Stimulated activated CD8-positive, alpha-beta memory T cell treated with anti-CD3 and anti-CD28 coated beads, Interleukin-7, amount 100 ng/mL, for 1 hour (primary cell): ENCODE data around the gene ADAM19.

Experiments
- DNase-seq, 2 donors: peaks; one replicate each; pipeline ENCODE4 v3.0.0-alpha.2; 2020; ENCODE audit warnings: low read depth in 2 of 2

ADAM19 gene

DNA sequence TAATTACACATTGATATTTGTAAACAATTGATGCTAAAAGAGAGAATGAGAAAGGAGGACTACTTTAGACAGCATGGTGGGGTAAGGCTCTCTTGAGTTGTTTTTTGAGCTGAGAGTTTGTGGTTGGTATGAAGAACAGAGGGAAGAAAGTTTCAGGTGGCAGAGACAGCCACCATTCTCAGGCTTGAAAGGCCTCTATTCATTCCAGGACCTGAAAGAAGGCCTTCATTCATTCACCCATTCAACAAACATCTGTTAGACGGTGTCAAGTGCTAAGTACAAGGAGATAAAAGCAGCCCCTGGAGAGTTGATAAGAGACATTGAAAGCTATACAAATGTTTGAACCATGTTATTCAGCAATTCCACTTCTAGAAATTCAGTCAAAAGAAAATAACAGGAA lies 21.7 kb upstream of the ADAM19 start:
- no peak for DNase-seq

DNA sequence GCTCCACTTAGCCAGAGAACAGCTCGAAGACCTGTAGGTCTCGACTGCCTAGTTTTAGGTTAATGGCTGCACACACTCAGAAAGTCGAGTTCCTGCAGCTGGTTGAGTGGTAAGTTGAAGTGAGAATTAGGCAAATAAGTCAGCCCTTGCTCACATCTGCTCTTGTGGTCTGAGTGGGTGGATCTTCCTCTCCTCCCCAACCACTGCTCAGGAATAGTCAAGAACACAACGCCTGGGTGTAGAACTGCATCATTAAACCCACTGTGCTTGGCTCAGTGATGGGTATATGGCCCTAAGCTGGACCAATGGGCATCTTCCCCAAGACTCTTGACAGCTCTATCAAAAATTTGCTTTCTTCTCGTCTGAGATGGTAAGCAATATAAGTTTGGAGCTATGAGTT lies 20.9 kb upstream of the ADAM19 start:
- DNase-seq, result no peak

DNA sequence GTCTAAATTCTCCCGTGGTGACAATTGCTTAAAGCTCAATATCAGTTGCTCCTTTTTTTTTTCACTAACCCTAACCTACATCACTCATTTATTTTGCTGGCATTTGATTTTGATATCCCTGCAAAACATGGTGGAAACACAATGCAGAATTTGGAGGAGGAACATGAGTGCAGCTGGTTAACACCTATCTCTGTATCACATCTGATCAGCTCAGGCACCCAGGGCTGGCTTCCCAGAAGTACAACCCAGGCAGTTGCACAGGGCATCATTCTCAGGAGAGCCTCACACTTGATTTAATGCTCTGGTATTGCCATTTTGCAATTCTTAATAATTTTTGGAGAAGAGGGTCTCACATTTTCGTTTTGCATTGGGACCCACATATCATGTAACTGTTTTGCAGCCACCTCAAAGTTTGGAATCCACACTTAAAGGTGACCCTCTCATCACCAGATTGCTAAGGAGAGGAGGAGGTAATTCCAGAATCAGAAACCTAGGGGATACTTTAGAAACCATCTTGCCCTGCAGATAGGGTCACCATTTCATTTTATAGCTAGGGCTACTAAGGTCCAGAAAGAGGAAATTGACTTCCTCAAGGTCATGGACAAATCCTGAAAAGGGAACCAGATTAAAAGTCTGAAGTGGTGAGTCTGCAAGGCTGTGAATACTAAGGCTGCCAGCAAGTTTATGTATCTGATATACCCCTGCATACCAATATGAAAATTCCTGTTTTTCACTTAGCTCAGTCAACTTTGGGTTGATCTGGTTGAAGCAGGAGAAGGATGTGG lies 19.3 kb upstream of the ADAM19 start:
- no peak for DNase-seq

DNA sequence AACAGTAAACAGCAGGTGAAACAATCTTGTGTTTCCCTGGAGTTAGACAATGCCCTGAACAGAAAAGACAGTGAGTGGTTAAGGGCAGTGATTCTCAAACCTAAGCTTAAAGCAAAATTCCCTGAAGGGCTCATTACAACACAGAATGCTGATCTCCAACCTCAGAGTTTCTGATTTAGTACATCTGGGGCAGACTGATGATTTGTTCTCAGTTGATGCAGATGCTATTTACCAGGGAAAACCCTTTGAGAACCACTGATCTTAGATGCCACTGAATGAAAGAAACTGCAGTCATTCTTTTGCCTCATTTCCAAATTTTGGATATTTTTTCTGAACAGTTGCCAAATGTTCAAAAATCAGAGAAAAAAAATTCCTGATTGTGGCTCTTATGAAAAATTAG lies 18.7 kb upstream of the ADAM19 start:
- no peak for DNase-seq

DNA sequence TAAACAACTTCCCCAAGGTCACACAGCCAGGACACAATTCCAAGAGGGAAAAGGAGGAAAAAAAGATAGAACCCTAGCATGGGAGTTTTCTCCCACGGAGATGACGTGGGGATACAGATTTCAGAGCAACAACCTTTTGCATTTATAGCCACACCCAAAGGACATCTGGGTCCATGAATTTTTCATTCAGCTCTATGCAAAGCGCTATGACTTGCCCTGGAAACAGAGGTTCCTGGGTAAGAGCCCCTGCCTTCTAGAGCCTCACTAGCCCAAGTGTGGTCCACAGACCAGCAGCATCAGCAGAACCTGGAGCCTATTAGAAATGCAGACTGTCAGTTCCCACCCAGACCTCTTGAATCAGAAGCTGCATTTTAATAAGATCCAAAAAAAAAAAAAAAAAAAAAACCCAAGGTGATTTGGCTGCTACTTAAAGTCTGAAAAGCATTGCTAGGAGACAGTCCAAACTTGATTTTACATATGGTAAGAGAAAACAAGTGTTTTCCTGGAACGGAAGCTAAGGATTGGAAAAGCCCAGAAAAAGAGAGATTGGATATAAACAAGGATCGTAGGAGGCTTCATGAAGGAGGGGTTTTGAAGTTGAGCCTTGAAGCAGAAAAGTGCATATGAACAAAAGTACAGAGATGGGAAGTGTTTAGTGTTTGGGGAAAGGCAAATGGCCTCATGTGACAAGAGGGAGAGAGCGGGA lies 17.6 kb upstream of the ADAM19 start:
- no peak for DNase-seq

DNA sequence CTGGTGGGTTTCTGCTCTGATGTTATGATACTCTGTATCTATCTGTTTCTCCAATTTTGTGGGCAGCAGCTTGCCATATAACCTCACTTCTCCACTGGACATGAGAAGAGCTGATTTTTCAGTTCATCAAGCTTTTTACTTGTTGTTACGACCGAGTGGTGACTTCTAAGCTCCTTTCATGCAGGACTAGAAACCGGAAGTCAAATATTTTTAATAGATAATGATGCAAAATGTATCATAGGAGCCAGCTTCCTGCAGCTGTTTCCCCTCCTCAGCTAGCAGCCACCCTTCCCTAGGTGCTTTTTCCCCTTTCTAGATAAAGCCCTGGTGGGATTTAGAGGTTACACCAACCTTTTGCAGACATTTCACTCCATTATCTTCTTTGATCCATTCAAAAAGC lies 17.0 kb upstream of the ADAM19 start:
- DNase-seq, result no peak

DNA sequence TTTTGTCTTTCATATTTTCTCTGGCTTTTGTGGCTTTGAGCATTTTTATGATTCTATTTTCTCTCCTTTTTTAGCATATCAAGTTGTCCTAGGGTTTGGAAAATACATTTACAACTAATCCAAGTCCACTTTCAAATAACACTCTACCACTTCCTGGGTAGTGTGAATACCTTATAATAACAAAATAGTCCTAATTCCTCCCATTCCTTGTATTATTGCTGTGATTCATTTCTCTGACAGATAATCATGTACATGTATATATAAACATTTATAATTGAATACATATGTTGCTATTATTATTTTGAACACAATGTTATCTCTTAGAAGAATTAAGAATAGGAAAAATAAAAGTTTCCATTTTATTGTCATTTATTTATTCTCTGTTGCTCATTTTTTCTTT lies 14.9 kb upstream of the ADAM19 start:
- no peak for DNase-seq

DNA sequence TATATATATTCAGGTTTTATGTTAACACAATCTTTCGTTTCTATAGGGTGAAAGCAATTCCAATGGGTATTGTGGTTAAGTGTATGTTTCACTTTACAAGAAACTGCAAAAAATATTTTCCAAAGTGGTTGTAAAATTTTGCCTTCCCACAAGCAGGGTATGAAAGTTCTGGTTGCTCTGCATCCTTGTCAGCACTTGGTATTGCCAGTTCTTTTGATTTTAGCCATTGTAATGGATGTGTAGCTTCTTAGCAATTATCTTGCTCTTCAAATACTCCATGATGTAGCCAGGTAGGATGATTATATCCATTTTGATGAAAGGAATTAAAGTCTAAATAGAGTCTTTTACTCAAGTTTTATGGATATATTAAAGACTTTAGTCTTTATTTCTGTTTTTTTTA lies 9.1 kb upstream of the ADAM19 start:
- no peak for DNase-seq

DNA sequence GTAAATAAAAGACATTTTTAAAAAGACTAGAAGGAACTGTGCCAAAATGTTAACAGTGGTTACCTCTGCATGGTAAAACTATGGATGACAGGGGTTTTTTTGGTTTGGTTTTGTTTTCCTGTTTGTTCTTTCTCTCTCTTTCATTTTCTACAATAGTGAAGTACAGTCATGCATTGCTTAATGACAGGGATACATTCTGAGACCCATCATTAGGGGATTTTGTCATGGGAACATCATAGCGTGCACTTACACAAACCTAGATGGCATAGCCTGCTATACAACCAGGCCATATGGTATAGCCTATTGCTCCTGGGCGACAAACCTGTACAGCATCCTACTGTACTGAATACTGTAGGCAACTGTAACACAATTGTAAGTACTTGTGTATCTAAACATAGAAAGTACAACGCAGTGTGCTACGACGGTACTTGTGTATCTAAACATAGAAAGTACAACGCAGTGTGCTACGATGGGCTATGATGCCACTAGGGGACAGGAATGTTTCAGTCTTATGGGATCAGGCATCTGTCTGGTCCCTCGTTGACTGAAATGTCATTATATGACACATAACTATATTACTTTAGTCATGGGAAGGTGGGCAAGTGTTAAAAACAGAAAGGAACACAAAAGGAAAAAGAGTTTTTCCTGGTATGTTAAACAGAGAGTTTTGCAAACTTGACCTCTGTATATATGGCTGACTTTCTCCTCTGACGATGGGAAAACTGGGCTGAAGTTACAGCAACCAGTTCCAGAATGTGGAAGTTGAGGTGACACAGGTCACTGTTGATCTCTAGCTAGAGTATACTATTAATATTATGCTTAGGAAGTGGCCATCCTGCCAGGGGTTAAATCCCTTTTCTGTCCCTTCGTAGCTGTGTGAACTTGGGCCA lies 7.4 kb upstream of the ADAM19 start:
- no peak for DNase-seq

DNA sequence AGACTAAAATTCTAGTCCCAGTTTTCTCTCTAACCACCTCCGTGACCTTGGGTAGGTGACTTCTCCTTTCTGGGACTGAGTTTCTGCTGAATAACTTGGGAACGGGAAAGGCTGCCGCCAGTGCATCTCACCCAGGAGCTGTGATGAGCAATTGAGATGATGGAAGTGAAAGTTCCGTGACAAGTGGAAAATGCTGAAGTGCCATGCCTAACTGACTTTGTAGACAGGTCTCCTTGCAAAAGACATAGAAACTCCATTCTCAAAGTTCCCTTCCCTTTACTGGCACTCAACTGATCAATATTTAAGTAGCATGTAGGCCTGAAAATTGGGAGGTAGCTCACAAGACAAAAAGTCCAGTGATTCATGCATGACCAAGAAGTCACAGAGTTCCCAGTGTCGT lies 6.3 kb upstream of the ADAM19 start:
- DNase-seq, result no peak

DNA sequence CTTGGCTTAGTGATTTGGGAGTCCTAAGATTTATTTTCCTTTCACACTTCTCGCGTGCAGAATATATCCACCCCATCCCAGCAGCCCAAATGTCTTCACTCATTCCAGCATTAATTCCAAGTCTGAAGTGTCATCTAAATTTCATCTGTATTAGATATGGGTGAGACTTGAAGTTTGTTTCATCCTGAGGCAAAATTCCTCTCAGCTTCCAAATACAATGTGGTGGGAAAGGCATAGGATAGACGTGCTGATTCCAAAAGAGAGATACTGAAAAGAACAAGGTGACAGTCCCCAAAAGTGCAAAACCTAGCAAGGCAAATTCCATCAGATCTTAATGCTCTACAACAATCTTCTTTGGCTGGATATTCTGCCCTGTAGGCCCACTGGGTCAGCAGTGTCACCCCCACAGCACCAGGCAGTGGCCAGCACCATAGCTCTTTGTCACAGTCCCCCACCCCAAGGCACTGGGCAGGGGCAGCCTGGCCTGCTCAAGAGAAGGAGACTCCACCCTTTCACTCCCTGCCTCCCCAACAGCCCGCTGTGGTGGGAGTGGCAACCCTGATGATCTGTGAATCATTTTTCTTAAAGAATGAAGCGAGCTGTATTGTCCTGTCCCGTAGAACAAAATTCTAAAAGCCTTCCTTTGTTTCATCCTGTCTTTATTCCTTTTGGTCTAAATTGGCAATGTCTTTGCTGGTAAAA lies 2.7 kb upstream of the ADAM19 start:
- DNase-seq, result no peak

DNA sequence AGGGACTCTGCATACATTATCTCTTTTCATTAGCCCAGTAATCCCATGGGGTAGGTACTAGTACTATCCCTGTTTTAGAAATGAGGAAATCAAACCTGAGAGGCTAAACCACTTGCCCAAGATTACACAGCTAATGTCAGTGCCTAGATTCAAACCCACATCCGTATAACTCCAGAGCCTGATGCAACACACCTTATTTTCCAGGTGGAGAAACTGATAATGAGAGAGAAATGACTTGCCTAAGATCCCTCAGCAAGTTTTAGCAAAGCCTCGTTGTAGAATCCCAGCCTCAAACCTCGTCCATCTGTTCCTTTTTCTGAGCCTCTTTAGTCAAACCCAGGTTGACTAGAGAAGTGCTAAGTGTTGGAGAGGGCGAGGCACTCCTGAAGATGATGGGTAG lies 1.1 kb upstream of the ADAM19 start:
- no peak for DNase-seq

DNA sequence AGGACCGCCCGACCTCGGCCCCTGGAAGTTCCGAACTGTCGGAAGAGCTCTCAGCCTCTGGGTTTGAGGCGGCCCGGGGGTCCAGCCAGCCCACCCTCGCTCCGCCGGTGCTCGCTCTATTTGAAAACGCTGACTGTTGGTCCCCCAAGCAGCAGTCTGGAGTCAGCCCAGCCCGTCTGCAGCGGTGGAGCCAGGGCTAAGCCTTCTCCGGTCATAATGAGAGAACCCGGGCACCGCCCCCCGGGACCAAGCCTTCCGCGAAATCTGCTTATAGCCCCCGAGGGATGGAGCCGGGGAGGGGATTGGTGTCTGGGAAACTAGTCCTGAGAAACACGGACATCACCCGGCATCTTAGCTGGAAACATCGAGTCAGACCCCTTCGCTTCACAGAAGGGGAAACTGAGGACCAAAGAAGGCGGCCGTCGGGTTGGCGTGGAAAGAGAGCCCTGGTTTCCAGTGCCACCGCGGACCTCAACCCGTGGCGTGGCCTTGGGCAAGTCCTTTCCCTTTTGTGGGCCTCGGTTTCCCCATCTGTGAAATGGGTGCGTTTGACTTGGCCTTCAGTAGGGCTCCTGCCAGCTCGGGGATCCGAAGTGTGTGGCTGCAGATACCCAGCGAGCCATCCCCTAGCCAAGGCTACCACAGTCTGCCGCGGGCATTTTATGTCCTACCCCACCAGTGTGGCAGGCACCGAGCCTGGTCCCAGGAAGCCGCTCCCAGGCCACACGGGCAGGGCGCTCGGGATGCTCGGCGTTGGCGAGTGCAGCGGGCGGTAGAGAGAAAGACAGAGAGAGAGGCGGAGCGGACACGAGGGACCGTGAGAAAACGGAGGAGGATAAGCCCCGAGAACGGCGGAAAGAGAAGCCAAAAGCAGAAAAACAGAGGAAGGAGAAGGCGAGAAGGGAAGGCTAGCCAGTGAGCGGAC lies 857 bp downstream of the ADAM19 start:
- DNase-seq, result no peak

DNA sequence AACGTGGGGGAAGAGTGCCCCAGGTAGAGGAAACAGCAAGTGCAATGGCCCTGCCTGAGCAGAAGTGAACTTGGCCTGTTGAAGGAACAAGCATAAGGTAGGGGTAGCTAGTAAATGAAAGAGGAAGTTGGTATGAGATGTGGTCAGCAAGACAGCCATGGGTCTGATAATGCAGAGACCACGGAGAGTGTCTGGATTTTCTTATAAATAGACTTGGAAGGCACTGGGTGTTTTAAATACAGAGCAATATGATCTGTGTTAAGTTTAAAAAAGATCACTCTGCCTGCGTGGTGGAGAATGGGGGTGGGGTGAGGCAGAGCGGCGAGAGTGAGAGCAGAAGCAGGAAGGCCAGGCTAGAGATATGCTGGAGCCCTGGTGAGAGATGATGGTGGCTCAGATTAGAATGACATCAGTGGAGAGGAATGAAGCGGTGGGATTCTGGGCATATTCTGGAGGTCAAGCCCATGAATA lies 4.2 kb downstream of the ADAM19 start:
- DNase-seq, result no peak

DNA sequence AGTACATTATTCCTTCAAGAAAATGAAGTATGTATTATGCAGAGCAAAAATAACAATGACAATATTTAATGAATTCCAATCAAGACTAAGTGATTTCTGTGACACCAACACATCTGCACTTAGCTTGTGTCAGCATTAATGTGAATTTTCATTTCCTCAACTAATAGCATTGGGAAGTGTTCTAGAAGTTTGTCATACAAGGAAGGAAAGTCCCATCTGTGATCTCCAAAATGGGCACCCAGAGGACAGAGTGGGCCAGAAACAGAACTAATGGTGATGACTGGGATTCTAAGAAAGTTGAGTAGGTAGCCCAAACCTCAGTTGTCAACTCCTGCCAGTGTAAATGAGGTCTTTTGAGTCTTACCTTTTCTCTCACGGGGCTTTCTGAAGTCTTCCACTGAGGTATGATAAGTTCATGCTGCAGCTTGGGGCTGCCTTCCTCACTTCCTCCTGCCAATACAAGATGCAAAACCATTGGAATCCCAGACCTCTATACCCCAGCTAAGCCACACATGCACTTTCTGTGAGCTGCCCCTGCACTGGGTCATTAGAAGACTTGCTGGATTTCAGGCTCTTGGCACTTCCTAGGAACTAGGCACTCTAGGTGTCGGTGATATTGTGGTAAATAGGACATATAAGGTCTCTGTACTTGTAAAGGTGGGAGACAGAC lies 4.9 kb downstream of the ADAM19 start:
- DNase-seq, result no peak

DNA sequence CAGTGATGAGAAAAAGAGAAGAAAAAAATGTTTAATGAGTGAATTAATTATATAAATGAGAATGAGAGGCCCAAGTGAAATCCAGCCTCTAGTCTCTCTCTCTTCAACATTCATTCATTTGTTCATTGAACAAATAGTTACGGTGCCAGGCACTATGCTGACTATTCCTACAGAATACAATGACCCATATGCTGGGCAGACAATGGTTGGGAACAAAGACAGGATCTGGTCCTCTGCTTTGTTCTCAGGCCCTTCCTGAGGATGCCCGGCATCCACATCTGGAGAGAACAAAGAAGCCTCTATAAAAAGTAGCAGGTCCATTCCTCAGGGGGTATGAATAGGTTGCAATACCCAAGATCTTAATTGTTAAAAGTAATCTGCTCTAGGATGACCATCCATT lies 6.9 kb downstream of the ADAM19 start:
- DNase-seq, result no peak

DNA sequence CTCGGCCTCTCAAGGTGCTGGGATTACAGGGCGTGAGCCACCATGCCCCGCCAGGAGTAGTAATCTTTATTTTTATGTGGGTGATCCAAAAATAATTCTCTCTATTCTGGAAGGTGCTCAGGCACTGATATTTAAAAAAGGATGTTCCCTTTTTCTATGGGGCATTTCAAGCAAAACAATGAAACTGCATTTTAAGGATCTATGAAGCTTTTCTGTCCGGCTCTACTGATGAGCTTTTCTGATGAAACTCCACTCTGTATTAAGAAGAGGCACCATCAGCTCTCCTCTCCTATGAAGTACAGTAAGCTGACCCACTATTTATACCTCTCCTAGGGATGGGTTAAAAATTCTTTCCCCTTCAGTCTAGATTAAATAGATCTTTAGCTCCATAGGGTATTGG lies 7.4 kb downstream of the ADAM19 start:
- no peak for DNase-seq

DNA sequence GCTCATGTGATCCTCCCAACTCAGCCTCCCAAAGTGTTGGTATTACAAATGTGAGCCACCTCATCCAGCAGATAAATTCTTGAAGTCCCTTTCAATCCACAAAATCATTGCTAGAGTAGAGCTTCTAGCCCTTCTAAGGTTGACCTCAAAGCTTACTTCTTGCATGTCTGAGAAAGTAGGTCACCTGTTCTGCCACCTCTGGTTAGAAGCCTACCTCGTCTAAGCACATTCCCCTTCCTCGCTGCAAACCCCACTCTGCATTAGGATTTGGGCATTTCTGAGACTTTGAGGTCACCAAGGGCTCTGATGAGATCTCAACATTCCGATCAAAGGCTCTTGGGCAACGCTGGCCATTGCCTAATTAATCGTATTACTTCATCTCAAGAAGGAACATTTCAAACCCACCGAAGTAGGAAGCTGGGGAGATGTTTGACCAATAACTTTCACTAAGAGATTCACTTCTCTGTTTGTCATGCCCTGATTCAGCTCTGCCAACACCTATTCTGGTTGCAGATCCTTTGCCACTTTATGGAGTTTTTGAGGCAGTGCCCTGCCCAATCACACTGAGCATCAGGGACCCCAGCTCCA lies 8.6 kb downstream of the ADAM19 start:
- DNase-seq, result no peak

DNA sequence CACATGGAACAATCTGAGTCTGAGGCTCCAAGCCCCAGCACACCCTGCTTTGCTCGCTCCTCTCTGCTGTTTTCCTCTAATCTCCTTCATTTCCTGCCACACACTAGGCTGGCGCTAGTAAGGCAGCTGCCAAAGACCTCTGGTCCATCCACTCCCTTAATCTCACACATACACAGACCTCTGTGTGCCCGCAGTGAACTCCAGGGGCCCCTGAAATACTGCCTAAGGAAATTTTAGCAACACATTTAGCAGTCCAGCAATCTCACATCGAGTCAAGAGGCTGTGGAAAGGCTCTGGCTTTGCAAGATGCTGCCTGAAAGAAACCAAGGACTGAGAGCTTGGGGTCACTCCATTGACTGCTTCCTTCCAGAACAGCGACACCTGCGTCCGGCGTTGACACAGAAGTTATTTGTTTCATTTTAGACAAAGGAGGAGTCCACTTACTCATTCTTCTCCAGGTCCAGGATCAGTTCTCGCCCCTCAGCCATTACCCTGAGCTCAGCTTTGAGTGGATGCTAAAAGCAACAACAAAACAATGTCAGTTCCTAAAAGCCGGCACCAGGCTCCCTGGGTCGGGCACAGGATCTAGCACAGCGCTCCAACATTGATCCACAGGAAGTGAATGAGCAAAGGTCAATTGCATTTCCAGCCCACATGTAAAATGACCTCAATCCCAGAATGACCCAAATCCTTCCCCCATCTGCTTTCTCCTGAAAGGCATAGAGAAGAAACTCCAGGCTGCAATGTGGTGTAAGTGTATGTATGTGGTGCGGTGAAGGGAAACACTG lies 11.5 kb downstream of the ADAM19 start:
- DNase-seq, result no peak
